Mammary epithelial cell (primary cell): Measurements from ENCODE around the gene DOCK2.

ENCODE experiments used
- EZH2 ChIP-seq: IDR thresholded peaks from 2 replicates; pipeline ENCODE4 v1.6.1; 2012; ENCODE audit warnings: low read length, inconsistent platforms, borderline replicate concordance
- TF ChIP-seq, protein P1 (sequence below), 2 donors: IDR thresholded peaks in 1 of 2; conservative IDR thresholded peaks in 1 of 2; 2 replicates each; pipeline ENCODE4 v1.5.1; 2011 to 2012; ENCODE audit warnings: inconsistent platforms in 2 of 2, low read length in 2 of 2, mild to moderate bottlenecking in 2 of 2, control low read depth in 1 of 2, low read depth in 1 of 2; ENCODE audit not compliant: insufficient read depth in 1 of 2; ENCODE audit errors: extremely low read depth in 1 of 2

GRCh38 chr5:170011751-170012150, 374.7 kb downstream of the DOCK2 start:
- TF ChIP-seq, protein P1, sequence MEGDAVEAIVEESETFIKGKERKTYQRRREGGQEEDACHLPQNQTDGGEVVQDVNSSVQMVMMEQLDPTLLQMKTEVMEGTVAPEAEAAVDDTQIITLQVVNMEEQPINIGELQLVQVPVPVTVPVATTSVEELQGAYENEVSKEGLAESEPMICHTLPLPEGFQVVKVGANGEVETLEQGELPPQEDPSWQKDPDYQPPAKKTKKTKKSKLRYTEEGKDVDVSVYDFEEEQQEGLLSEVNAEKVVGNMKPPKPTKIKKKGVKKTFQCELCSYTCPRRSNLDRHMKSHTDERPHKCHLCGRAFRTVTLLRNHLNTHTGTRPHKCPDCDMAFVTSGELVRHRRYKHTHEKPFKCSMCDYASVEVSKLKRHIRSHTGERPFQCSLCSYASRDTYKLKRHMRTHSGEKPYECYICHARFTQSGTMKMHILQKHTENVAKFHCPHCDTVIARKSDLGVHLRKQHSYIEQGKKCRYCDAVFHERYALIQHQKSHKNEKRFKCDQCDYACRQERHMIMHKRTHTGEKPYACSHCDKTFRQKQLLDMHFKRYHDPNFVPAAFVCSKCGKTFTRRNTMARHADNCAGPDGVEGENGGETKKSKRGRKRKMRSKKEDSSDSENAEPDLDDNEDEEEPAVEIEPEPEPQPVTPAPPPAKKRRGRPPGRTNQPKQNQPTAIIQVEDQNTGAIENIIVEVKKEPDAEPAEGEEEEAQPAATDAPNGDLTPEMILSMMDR (conservative IDR thresholded peaks at IDR 0.05 in 1 of 2, IDR thresholded peaks at IDR 0.05 in 1 of 2; ENCODE audit: extremely low read depth in 1 of 2, insufficient read depth in 1 of 2, low read depth in 1 of 2, low read length in 2 of 2) = no peak
- no peak for TF ChIP-seq EZH2
